WTC11 (cell line): ENCODE results near the gene ERBB2. TPM values are rescaled to one million over a fixed set of nuclear protein-coding genes. Genes with fewer than 3 reads are reported as not detected.

Source experiments
- ATAC-seq: fragments of 200-7000 bp; cut with Tn5 transposase; 2 replicates; pipeline ENCODE4 v1.10.0; 2021; ENCODE audit warnings: mild to moderate bottlenecking, moderate library complexity
- CTCF ChIA-PET: fragments of 300-600 bp; sonication (Branson Sonifier 250); formaldehyde crosslinking; loops from one replicate; lab custom pipeline; 2021; ENCODE audit warnings: antibody characterized with exemption; lab: Charles Lee
- POLR2A ChIA-PET: fragments of 350-600 bp; sonication (Branson Sonifier 250); formaldehyde crosslinking; loops from one replicate; lab custom pipeline; 2021; ENCODE audit warnings: antibody characterized with exemption; lab: Charles Lee
- DNase-seq: peaks from one replicate; pipeline ENCODE4 v3.0.0; 2021; ENCODE audit warnings: low spot score
- H3K27ac Mint-ChIP-seq: 2 replicates; pipeline ENCODE4 v1.8.0; 2021; ENCODE audit warnings: mixed read lengths
- H3K27me3 Mint-ChIP-seq: 2 replicates; pipeline ENCODE4 v1.8.0; 2021; ENCODE audit warnings: low read depth, mild to moderate bottlenecking, moderate library complexity, mixed read lengths
- H3K36me3 Mint-ChIP-seq: 2 replicates; pipeline ENCODE4 v1.8.0; 2021; ENCODE audit warnings: mixed read lengths
- H3K4me1 Mint-ChIP-seq: 2 replicates; pipeline ENCODE4 v1.8.0; 2022; ENCODE audit warnings: mixed read lengths
- H3K4me3 Mint-ChIP-seq: 2 replicates; pipeline ENCODE4 v1.8.0; 2021; ENCODE audit warnings: mild to moderate bottlenecking, moderate library complexity, mixed read lengths
- H3K9me3 Mint-ChIP-seq: 2 replicates; pipeline ENCODE4 v1.8.0; 2021; ENCODE audit warnings: mixed read lengths
- ATF1 ChIP-seq: sonication (generic); formaldehyde crosslinking; IDR thresholded peaks from 2 replicates; pipeline ENCODE4 v1.8.1; 2023; ENCODE audit warnings: mild to moderate bottlenecking, moderate library complexity, missing genetic modification reagents
- ESRRA ChIP-seq: sonication (generic); formaldehyde crosslinking; IDR thresholded peaks from 2 replicates; pipeline ENCODE4 v1.8.1; 2022; ENCODE audit warnings: mild to moderate bottlenecking, missing genetic modification reagents, borderline replicate concordance
- FOXJ3 ChIP-seq: sonication (generic); formaldehyde crosslinking; IDR thresholded peaks from 2 replicates; pipeline ENCODE4 v1.9.0; 2021; ENCODE audit warnings: missing genetic modification reagents, mild to moderate bottlenecking, borderline replicate concordance
- FOXK1 ChIP-seq: sonication (generic); formaldehyde crosslinking; IDR thresholded peaks from 2 replicates; pipeline ENCODE4 v1.8.0; 2022; ENCODE audit warnings: mild to moderate bottlenecking, moderate library complexity, missing genetic modification reagents
- GABPB1 ChIP-seq: sonication (generic); formaldehyde crosslinking; IDR thresholded peaks from 2 replicates; pipeline ENCODE4 v1.8.1; 2023; ENCODE audit warnings: mild to moderate bottlenecking, missing genetic modification reagents
- GTF2I ChIP-seq: fragments of 250-450 bp; sonication (Bioruptor Pico); conservative IDR thresholded peaks from 2 replicates; pipeline ENCODE4 v1.4.0; 2021; ENCODE audit warnings: mild to moderate bottlenecking
- HMGA2 ChIP-seq: fragments of 250-450 bp; sonication (Bioruptor Pico); IDR thresholded peaks from 2 replicates; pipeline ENCODE4 v1.4.0; 2021; ENCODE audit warnings: mild to moderate bottlenecking, moderate library complexity
- JAZF1 ChIP-seq: fragments of 250-450 bp; sonication (Bioruptor Pico); IDR thresholded peaks from 2 replicates; pipeline ENCODE4 v1.9.0; 2021; ENCODE audit warnings: moderate library complexity, mild to moderate bottlenecking, inconsistent platforms
- RELA ChIP-seq: sonication (generic); formaldehyde crosslinking; IDR thresholded peaks from 2 replicates; pipeline ENCODE4 v1.8.1; 2022; ENCODE audit warnings: missing genetic modification reagents, mild to moderate bottlenecking, borderline replicate concordance
- SOX15 ChIP-seq: fragments of 250-450 bp; sonication (Bioruptor Pico); IDR thresholded peaks from 2 replicates; pipeline ENCODE4 v1.9.0; 2021; ENCODE audit warnings: mild to moderate bottlenecking
- SP1 ChIP-seq: sonication (generic); formaldehyde crosslinking; conservative IDR thresholded peaks from 2 replicates; pipeline ENCODE4 v1.8.1; 2022; ENCODE audit warnings: missing genetic modification reagents
- TEAD4 ChIP-seq: sonication (generic); formaldehyde crosslinking; IDR thresholded peaks from 2 replicates; pipeline ENCODE4 v1.8.0; 2022; ENCODE audit warnings: mild to moderate bottlenecking, missing genetic modification reagents
- TP53 ChIP-seq: sonication (generic); formaldehyde crosslinking; IDR thresholded peaks from 2 replicates; pipeline ENCODE4 v1.8.1; 2023; ENCODE audit warnings: mild to moderate bottlenecking, missing genetic modification reagents
- ZNF138 ChIP-seq: sonication (generic); formaldehyde crosslinking; conservative IDR thresholded peaks from 2 replicates; pipeline ENCODE4 v1.8.1; 2022; ENCODE audit warnings: mild to moderate bottlenecking, moderate library complexity, missing genetic modification reagents
- ZNF219 ChIP-seq: sonication (generic); formaldehyde crosslinking; IDR thresholded peaks from 2 replicates; pipeline ENCODE4 v1.8.0; 2023; ENCODE audit warnings: missing genetic modification reagents, mild to moderate bottlenecking, borderline replicate concordance
- ZNF232 ChIP-seq: sonication (generic); formaldehyde crosslinking; IDR thresholded peaks from 2 replicates; pipeline ENCODE4 v1.8.0; 2022; ENCODE audit warnings: mild to moderate bottlenecking, missing genetic modification reagents
- ZNF396 ChIP-seq: fragments of 250-450 bp; sonication (Bioruptor Pico); IDR thresholded peaks from 2 replicates; pipeline ENCODE4 v1.8.0; 2021; ENCODE audit warnings: mild to moderate bottlenecking, moderate library complexity, borderline replicate concordance
- total RNA-seq: library from RNA; stranded (reverse); gene quantifications from 3 replicates; pipeline ENCODE4 v1.2.3, GENCODE V29; 2021
- TF ChIP-seq, protein P1 (sequence below): sonication (generic); formaldehyde crosslinking; conservative IDR thresholded peaks from 2 replicates; pipeline ENCODE4 v1.8.1; 2022; ENCODE audit warnings: mild to moderate bottlenecking, missing genetic modification reagents
- TF ChIP-seq, protein P2 (sequence below): fragments of 250-450 bp; sonication (Bioruptor Pico); IDR thresholded peaks from 2 replicates; pipeline ENCODE4 v1.9.0; 2021; ENCODE audit warnings: mild to moderate bottlenecking
- TF ChIP-seq, protein P3 (sequence below): sonication (generic); formaldehyde crosslinking; IDR thresholded peaks from 2 replicates; pipeline ENCODE4 v1.8.0; 2022; ENCODE audit warnings: mild to moderate bottlenecking, missing genetic modification reagents
- TF ChIP-seq, protein P4 (sequence below): sonication (generic); formaldehyde crosslinking; IDR thresholded peaks from 2 replicates; pipeline ENCODE4 v1.8.1; 2023; ENCODE audit warnings: mild to moderate bottlenecking, moderate library complexity, missing genetic modification reagents
- TF ChIP-seq, protein P5 (sequence below): fragments of 250-450 bp; sonication (Bioruptor Pico); IDR thresholded peaks from 2 replicates; pipeline ENCODE4 v1.8.0; 2021; ENCODE audit warnings: mild to moderate bottlenecking
- TF ChIP-seq, protein P6 (sequence below): fragments of 250-450 bp; sonication (Bioruptor Pico); IDR thresholded peaks from 2 replicates; pipeline ENCODE4 v1.9.0; 2021; ENCODE audit warnings: mild to moderate bottlenecking, borderline replicate concordance
- TF ChIP-seq, protein P7 (sequence below): sonication (generic); formaldehyde crosslinking; IDR thresholded peaks from 2 replicates; pipeline ENCODE4 v1.8.1; 2023; ENCODE audit warnings: mild to moderate bottlenecking, missing genetic modification reagents, moderate library complexity
- TF ChIP-seq, protein P8 (sequence below): sonication (generic); formaldehyde crosslinking; IDR thresholded peaks from 2 replicates; pipeline ENCODE4 v1.8.1; 2023; ENCODE audit warnings: mild to moderate bottlenecking, missing genetic modification reagents, moderate library complexity

ERBB2 gene
- total RNA-seq, 1 experiment from 2014 or later: 209 TPM

DNA sequence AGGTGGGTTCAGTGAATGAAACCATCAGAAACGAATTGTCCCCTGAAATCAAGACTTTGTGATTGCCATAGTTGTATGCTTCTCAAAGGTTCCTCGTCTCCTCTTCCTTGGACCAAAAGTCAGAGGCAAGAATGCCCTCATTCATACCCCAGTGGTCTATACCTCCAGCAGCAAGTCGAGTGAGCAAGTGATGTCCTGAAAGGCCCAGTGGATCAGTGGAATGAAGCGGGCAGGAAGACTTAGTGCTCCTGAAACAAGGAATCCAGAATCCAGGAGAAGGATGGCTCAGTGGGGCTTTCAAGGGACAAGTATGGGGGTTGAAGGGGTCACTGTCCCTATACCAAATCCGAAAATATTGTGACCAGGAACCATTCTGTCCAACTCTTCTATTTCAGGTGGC, 5.3 kb upstream of the ERBB2 start:
- Mint-ChIP-seq H3K9me3 (no peaks in the 10 kb centered on the region), H3K27me3 (no peaks in the 10 kb centered on the region), H3K4me3 (no peak overlapping the region), H3K36me3 (no peaks in the 10 kb centered on the region), H3K4me1 (peaks cover 60% of the 10 kb centered on the region), H3K27ac (peak overlapping the region; percentile 93)
- TF ChIP-seq, protein P1, sequence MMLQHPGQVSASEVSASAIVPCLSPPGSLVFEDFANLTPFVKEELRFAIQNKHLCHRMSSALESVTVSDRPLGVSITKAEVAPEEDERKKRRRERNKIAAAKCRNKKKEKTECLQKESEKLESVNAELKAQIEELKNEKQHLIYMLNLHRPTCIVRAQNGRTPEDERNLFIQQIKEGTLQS: no peak
- TF ChIP-seq, protein P2, sequence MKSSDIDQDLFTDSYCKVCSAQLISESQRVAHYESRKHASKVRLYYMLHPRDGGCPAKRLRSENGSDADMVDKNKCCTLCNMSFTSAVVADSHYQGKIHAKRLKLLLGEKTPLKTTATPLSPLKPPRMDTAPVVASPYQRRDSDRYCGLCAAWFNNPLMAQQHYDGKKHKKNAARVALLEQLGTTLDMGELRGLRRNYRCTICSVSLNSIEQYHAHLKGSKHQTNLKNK (CRISPR knock-in tag): no peak
- TF ChIP-seq TP53 (CRISPR knock-in tag): no peak
- TF ChIP-seq, protein P3, sequence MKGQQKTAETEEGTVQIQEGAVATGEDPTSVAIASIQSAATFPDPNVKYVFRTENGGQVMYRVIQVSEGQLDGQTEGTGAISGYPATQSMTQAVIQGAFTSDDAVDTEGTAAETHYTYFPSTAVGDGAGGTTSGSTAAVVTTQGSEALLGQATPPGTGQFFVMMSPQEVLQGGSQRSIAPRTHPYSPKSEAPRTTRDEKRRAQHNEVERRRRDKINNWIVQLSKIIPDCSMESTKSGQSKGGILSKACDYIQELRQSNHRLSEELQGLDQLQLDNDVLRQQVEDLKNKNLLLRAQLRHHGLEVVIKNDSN: no peak
- no peak for TF ChIP-seq ZNF396
- TF ChIP-seq, protein P4, sequence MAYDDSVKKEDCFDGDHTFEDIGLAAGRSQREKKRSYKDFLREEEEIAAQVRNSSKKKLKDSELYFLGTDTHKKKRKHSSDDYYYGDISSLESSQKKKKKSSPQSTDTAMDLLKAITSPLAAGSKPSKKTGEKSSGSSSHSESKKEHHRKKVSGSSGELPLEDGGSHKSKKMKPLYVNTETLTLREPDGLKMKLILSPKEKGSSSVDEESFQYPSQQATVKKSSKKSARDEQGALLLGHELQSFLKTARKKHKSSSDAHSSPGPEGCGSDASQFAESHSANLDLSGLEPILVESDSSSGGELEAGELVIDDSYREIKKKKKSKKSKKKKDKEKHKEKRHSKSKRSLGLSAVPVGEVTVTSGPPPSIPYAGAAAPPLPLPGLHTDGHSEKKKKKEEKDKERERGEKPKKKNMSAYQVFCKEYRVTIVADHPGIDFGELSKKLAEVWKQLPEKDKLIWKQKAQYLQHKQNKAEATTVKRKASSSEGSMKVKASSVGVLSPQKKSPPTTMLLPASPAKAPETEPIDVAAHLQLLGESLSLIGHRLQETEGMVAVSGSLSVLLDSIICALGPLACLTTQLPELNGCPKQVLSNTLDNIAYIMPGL (CRISPR knock-in tag): no peak
- TF ChIP-seq, protein P5, sequence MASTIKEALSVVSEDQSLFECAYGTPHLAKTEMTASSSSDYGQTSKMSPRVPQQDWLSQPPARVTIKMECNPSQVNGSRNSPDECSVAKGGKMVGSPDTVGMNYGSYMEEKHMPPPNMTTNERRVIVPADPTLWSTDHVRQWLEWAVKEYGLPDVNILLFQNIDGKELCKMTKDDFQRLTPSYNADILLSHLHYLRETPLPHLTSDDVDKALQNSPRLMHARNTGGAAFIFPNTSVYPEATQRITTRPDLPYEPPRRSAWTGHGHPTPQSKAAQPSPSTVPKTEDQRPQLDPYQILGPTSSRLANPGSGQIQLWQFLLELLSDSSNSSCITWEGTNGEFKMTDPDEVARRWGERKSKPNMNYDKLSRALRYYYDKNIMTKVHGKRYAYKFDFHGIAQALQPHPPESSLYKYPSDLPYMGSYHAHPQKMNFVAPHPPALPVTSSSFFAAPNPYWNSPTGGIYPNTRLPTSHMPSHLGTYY (CRISPR knock-in tag): no peak
- no peak for TF ChIP-seq ZNF138 (CRISPR knock-in tag)
- TF ChIP-seq, protein P6, sequence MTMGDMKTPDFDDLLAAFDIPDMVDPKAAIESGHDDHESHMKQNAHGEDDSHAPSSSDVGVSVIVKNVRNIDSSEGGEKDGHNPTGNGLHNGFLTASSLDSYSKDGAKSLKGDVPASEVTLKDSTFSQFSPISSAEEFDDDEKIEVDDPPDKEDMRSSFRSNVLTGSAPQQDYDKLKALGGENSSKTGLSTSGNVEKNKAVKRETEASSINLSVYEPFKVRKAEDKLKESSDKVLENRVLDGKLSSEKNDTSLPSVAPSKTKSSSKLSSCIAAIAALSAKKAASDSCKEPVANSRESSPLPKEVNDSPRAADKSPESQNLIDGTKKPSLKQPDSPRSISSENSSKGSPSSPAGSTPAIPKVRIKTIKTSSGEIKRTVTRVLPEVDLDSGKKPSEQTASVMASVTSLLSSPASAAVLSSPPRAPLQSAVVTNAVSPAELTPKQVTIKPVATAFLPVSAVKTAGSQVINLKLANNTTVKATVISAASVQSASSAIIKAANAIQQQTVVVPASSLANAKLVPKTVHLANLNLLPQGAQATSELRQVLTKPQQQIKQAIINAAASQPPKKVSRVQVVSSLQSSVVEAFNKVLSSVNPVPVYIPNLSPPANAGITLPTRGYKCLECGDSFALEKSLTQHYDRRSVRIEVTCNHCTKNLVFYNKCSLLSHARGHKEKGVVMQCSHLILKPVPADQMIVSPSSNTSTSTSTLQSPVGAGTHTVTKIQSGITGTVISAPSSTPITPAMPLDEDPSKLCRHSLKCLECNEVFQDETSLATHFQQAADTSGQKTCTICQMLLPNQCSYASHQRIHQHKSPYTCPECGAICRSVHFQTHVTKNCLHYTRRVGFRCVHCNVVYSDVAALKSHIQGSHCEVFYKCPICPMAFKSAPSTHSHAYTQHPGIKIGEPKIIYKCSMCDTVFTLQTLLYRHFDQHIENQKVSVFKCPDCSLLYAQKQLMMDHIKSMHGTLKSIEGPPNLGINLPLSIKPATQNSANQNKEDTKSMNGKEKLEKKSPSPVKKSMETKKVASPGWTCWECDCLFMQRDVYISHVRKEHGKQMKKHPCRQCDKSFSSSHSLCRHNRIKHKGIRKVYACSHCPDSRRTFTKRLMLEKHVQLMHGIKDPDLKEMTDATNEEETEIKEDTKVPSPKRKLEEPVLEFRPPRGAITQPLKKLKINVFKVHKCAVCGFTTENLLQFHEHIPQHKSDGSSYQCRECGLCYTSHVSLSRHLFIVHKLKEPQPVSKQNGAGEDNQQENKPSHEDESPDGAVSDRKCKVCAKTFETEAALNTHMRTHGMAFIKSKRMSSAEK: no peak
- TF ChIP-seq FOXK1 (CRISPR knock-in tag): no peak
- no peak for TF ChIP-seq FOXJ3
- ChIA-PET CTCF (interaction anchor here (1.4 to 3.7 kb wide), 9 partner anchors 11 to 76 kb away, joined by 3 to 22 read pairs (median 7); no protein-coding TSS in a partner anchor), POLR2A (no interaction called here)
- no peak for ATAC-seq
- no peak for DNase-seq

DNA sequence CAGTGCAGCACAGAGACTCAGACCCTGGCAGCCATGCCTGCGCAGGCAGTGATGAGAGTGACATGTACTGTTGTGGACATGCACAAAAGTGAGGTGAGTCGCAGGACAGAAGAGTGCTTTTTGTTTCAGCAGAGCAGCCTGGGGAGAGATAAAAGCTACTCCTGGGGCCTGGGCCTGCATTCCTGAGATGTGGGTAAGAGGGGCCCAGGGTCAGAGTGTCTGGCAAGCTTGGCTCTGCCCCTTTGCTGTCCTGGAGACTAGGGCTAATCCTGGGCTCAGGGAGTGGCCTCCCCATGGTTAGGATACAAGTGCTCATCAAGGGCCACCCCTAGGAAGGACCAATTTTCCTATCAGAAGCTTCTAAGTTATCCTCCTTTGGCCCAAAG, 4.8 kb upstream of the ERBB2 start:
- Mint-ChIP-seq H3K27me3 (no peaks in the 10 kb centered on the region), H3K4me1 (peaks cover 59% of the 10 kb centered on the region), H3K36me3 (no peaks in the 10 kb centered on the region)
- DNase-seq: no peak
- TF ChIP-seq, protein P7, sequence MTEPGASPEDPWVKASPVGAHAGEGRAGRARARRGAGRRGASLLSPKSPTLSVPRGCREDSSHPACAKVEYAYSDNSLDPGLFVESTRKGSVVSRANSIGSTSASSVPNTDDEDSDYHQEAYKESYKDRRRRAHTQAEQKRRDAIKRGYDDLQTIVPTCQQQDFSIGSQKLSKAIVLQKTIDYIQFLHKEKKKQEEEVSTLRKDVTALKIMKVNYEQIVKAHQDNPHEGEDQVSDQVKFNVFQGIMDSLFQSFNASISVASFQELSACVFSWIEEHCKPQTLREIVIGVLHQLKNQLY (CRISPR knock-in tag): no peak
- TF ChIP-seq RELA (CRISPR knock-in tag): no peak
- TF ChIP-seq JAZF1: no peak
- no peak for TF ChIP-seq ZNF396
- TF ChIP-seq ZNF219: no peak
- TF ChIP-seq SP1 (CRISPR knock-in tag): no peak
- no peak for TF ChIP-seq GTF2I (CRISPR knock-in tag)
- TF ChIP-seq TEAD4 (CRISPR knock-in tag): no peak
- TF ChIP-seq GABPB1 (CRISPR knock-in tag): no peak
- no peak for TF ChIP-seq SOX15 (CRISPR knock-in tag)
- TF ChIP-seq ESRRA (CRISPR knock-in tag): no peak
- TF ChIP-seq, protein P8, sequence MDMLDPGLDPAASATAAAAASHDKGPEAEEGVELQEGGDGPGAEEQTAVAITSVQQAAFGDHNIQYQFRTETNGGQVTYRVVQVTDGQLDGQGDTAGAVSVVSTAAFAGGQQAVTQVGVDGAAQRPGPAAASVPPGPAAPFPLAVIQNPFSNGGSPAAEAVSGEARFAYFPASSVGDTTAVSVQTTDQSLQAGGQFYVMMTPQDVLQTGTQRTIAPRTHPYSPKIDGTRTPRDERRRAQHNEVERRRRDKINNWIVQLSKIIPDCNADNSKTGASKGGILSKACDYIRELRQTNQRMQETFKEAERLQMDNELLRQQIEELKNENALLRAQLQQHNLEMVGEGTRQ (CRISPR knock-in tag): no peak
- TF ChIP-seq ATF1: no peak
- TF ChIP-seq HMGA2 (CRISPR knock-in tag): no peak
- TF ChIP-seq, protein P1: no peak
- no peak for TF ChIP-seq ZNF232 (CRISPR knock-in tag)
- TF ChIP-seq, all 79 proteins: peak for 0
- no peaks in the 10 kb centered on the region for H3K9me3 Mint-ChIP-seq
- peak overlapping the region; percentile 97 for H3K27ac Mint-ChIP-seq
- CTCF ChIA-PET: interaction anchor here (1.0 to 3.7 kb wide), 12 partner anchors 10 to 76 kb away, joined by 3 to 29 read pairs (median 6); partner anchors contain the start of gene MIEN1
- H3K4me3 Mint-ChIP-seq: no peak overlapping the region
- ATAC-seq: no peak
- POLR2A ChIA-PET: no interaction called here
